A673 (cell line): ENCODE measurements around the gene NYNRIN. TPM values are rescaled to one million over a fixed set of nuclear protein-coding genes. Genes with fewer than 3 reads are reported as not detected.
A peak's percentile ranks its signal among the peaks of the same experiment; 100 is the strongest.

ENCODE experiments used
- BruUV-seq: library from RNA; stranded (reverse); fragments of 400-500 nt; replicated peaks from 2 replicates; lab custom pipeline; 2021; lab: Mats Ljungman, UMichigan
- CTCF ChIA-PET: fragments of 300-600 bp; sonication (Branson Sonifier 250); formaldehyde crosslinking; loops from one replicate; lab custom pipeline; 2022; ENCODE audit warnings: antibody characterized with exemption; lab: Charles Lee
- POLR2A ChIA-PET: fragments of 300-600 bp; sonication (Branson Sonifier 250); formaldehyde crosslinking; loops from one replicate; lab custom pipeline; 2022; ENCODE audit warnings: antibody characterized with exemption; ENCODE audit not compliant: low non-redundant PET; lab: Charles Lee
- DNase-seq: peaks from one replicate; pipeline ENCODE4 v3.0.0-alpha.2; 2015; ENCODE audit warnings: low spot score
- H3K27ac ChIP-seq: fragments of 200-600 bp; sonication (generic); 2 replicates; pipeline ENCODE4 v1.5.1; 2016; ENCODE audit warnings: mixed run types, low read depth, mild to moderate bottlenecking, mixed read lengths, antibody characterized with exemption, low read length; ENCODE audit not compliant: poor library complexity, severe bottlenecking
- H3K27me3 ChIP-seq: fragments of 200-600 bp; sonication (generic); replicated peaks from 2 replicates; pipeline ENCODE4 v1.6.1; 2017; ENCODE audit warnings: mixed run types, low read depth, mild to moderate bottlenecking, mixed read lengths, antibody characterized with exemption, low read length; ENCODE audit not compliant: insufficient read depth, poor library complexity
- H3K36me3 ChIP-seq: fragments of 200-600 bp; sonication (generic); 2 replicates; pipeline ENCODE4 v1.6.1; 2016; ENCODE audit warnings: mixed run types, mild to moderate bottlenecking, mixed read lengths, antibody characterized with exemption, low read length; ENCODE audit not compliant: insufficient read depth, poor library complexity, severe bottlenecking
- H3K4me1 ChIP-seq: fragments of 200-600 bp; sonication (generic); 2 replicates; pipeline ENCODE4 v1.6.1; 2017; ENCODE audit warnings: mixed run types, mild to moderate bottlenecking, mixed read lengths, antibody characterized with exemption, low read length; ENCODE audit not compliant: insufficient read depth, poor library complexity, severe bottlenecking
- H3K4me3 ChIP-seq: fragments of 200-600 bp; sonication (generic); 2 replicates; pipeline ENCODE4 v1.5.1; 2016; ENCODE audit warnings: low read depth, mixed run types, mild to moderate bottlenecking, mixed read lengths, low read length; ENCODE audit not compliant: poor library complexity, severe bottlenecking
- H3K9me3 ChIP-seq: fragments of 200-600 bp; sonication (generic); 2 replicates; pipeline ENCODE4 v1.6.1; 2016; ENCODE audit warnings: mixed run types, low read depth, mild to moderate bottlenecking, mixed read lengths, antibody characterized with exemption, low read length; ENCODE audit not compliant: poor library complexity, severe bottlenecking
- EZH2 ChIP-seq: fragments of 200-600 bp; sonication (generic); IDR thresholded peaks from 2 replicates; pipeline ENCODE4 v1.6.1; 2017; ENCODE audit warnings: borderline replicate concordance, low read depth, mild to moderate bottlenecking, mixed read lengths, antibody characterized with exemption, low read length; ENCODE audit not compliant: poor library complexity, severe bottlenecking
- intact Hi-C: fragments of 100-400 bp; cut with micrococcal nuclease; formaldehyde crosslinking; loops from one replicate; pipeline ENCODE4 v1.10.0; 2022; ENCODE audit not compliant: unreplicated experiment
- total RNA-seq: library from RNA; stranded (reverse); gene quantifications from 2 replicates; pipeline ENCODE4 v1.2.3, GENCODE V29; 2021
- TF ChIP-seq, protein P1 (sequence below): fragments of 300-800, 200-600 bp; sonication (generic); conservative IDR thresholded peaks from 2 replicates; pipeline ENCODE4 v1.5.1; 2017; ENCODE audit warnings: low read depth, mild to moderate bottlenecking, antibody characterized with exemption, low read length, moderate library complexity, mixed read lengths

The NYNRIN gene
- total RNA-seq, 1 experiment from 2014 or later = 8.6 TPM

DNA sequence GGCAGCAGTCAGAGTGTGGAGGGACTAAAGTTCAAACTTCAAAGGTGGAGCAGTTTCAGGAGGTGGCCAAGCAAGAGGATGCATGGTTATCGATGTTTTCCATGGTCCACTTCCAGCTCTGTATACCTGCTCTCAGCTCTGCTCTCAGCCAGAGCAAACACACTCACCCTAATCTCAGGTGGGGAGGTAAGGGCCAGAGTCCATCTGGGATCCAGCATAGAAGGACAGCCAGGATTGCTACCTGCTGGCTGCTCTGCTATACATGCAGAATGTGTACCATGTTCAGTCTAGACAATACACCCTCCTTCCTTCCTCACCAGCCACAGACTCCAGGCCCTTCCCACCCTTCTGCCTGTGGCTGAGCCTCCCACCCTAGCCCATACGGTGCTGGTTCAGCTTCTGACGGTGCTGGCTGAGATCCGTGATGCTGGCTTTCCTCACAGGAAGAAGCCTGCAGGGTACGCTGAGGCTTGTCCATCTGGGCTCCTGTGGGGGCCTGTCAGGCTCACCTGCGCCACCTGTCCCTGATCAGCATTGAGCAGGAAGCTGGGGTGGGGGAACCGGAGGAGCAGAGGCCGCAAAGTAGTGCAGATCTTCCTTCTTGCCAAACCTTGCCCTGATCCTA, 28.2 kb downstream of the NYNRIN start:
- ChIA-PET CTCF (no interaction called here), POLR2A (no interaction called here)
- intact Hi-C loops = no loop called here
- Histone ChIP-seq H3K9me3 (no peaks in the 10 kb centered on the region), H3K36me3 (peaks cover 2% of the 10 kb centered on the region), H3K27me3 (no peaks in the 10 kb centered on the region), H3K27ac (no peak overlapping the region), H3K4me3 (no peak overlapping the region), H3K4me1 (peaks cover 16% of the 10 kb centered on the region)
- no peak for DNase-seq
- no TSS peak for BruUV-seq
- TF ChIP-seq, protein P1, sequence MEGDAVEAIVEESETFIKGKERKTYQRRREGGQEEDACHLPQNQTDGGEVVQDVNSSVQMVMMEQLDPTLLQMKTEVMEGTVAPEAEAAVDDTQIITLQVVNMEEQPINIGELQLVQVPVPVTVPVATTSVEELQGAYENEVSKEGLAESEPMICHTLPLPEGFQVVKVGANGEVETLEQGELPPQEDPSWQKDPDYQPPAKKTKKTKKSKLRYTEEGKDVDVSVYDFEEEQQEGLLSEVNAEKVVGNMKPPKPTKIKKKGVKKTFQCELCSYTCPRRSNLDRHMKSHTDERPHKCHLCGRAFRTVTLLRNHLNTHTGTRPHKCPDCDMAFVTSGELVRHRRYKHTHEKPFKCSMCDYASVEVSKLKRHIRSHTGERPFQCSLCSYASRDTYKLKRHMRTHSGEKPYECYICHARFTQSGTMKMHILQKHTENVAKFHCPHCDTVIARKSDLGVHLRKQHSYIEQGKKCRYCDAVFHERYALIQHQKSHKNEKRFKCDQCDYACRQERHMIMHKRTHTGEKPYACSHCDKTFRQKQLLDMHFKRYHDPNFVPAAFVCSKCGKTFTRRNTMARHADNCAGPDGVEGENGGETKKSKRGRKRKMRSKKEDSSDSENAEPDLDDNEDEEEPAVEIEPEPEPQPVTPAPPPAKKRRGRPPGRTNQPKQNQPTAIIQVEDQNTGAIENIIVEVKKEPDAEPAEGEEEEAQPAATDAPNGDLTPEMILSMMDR = no peak

GRCh38 chr14:24427537-24428508, 29.0 kb downstream of the NYNRIN start:
- H3K4me3 ChIP-seq = no peak overlapping the region
- H3K27me3 ChIP-seq = no peaks in the 10 kb centered on the region
- TF ChIP-seq, protein P1 = no peak
- TF ChIP-seq EZH2 = no peak
- no peak for DNase-seq
- H3K36me3 ChIP-seq = peaks cover 10% of the 10 kb centered on the region
- BruUV-seq = no TSS peak
- ChIA-PET CTCF (interaction anchor here (0.5 to 0.9 kb wide), 2 partner anchors 17 to 222 kb away, joined by 3 to 7 read pairs; partner anchors contain the start of gene TSSK4), POLR2A (no interaction called here)
- H3K27ac ChIP-seq = no peak overlapping the region
- peaks cover 16% of the 10 kb centered on the region for H3K4me1 ChIP-seq
- intact Hi-C loops = no loop called here
- H3K9me3 ChIP-seq = no peaks in the 10 kb centered on the region

- Histone ChIP-seq H3K36me3 (peaks cover 20% of the 10 kb centered on the region), H3K4me1 (peaks cover 16% of the 10 kb centered on the region), H3K4me3 (peak overlapping the region; percentile 75), H3K27ac (peak overlapping the region; percentile 87), H3K9me3 (no peaks in the 10 kb centered on the region), H3K27me3 (no peaks in the 10 kb centered on the region)
- TF ChIP-seq EZH2 = no peak
- TF ChIP-seq, protein P1 = no peak
- BruUV-seq = no TSS peak
- intact Hi-C loops = no loop called here
- POLR2A ChIA-PET = no interaction called here
- CTCF ChIA-PET = interaction anchor here (0.5 to 0.9 kb wide), 3 partner anchors 14 to 223 kb away, joined by 3 to 7 read pairs (median 5); partner anchors contain the start of genes SDR39U1 and TSSK4
- no peak for DNase-seq
Observed at GRCh38 chr14:24428628-24429394, 30.0 kb downstream of the NYNRIN start.
